GM18526 (cell line): ENCODE data around the gene SSX4B.
"Not testable (repeated sequence)": the region's sequence is repeated elsewhere in the genome, so short reads cannot be mapped to it uniquely, and the experiment has no call there.

Experiments used
- POLR2A ChIP-seq: IDR thresholded peaks from 3 replicates; pipeline ENCODE4 v1.6.1; 2011; ENCODE audit not compliant: insufficient read length; ENCODE audit errors: extremely low read depth

SSX4B gene, protein sequence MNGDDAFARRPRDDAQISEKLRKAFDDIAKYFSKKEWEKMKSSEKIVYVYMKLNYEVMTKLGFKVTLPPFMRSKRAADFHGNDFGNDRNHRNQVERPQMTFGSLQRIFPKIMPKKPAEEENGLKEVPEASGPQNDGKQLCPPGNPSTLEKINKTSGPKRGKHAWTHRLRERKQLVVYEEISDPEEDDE

GRCh38 chrX:48411860-48412259, at the start of gene SSX4B:
Gene SSX4B (minus strand): TSS chrX:48411960. CDS start chrX:48411372, 588 bp downstream.
- TF ChIP-seq POLR2A, result not testable (repeated sequence)

- TF ChIP-seq POLR2A, result no peak
Measured at GRCh38 chrX:48460606-48461005, 48.8 kb upstream of the SSX4B start.

GRCh38 chrX:48460031-48460430, 48.3 kb upstream of the SSX4B start:
- no peak for TF ChIP-seq POLR2A

DNA sequence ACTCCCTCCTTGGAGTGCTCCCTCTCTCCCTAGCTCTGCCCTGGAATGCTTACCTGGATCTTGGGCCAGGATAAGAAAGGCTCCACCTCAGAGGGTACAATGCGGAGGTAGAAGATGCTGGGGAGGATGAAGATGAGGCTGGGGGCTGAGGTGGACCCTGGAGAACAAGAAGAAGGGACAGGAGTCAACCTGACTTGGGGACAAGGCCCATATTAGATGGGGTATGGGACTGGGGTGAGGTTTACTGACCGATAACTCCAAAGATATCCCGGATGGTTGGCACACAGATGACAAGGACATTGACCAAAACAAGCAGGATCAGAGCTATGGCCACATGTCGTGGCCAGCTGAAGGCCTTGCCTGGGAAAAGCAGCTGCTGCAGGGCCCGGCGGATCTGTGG, 47.7 kb upstream of the SSX4B start:
- TF ChIP-seq POLR2A, result no peak

DNA sequence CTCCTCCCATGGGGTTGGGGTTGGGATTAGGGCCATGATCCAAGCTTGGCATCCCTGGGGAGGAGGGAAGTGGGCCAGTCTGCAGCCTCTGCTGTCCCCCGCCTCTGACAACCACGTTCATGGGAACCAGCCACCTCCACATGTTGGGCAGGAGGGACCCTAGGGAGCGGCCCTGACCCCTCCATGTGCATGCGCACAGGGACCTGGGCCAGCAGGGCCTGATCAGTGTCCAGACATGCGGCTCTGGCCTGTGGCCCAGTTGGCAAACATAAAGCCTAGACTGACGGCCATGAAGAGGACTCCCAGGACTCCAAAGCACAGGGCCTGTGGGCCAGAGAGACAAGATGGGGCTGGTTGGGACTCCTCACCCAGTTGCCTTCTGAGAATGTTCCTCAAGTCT, 47.0 kb upstream of the SSX4B start:
- no peak for TF ChIP-seq POLR2A

GRCh38 chrX:48456628-48457331, 45.0 kb upstream of the SSX4B start:
- no peak for TF ChIP-seq POLR2A

DNA sequence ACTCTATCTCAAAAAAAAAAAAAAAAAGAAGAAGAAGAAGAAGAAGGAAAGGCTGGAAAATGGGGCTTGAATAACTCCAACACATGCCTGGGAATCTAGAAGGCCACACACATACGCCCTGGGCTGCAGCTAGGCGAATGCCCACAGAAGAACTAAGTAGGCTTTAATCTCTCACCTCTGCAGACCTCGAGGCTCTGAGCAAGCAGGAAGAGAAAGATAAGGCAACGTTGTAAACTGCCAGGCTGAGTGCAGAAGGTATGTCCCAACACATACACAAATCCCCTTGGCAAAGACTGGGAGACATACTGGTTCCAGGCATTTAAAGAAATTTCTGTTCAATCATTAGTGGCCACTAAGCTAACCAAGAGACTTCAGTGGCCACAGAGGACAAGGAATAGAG, 39.9 kb upstream of the SSX4B start:
- TF ChIP-seq POLR2A, result no peak

DNA sequence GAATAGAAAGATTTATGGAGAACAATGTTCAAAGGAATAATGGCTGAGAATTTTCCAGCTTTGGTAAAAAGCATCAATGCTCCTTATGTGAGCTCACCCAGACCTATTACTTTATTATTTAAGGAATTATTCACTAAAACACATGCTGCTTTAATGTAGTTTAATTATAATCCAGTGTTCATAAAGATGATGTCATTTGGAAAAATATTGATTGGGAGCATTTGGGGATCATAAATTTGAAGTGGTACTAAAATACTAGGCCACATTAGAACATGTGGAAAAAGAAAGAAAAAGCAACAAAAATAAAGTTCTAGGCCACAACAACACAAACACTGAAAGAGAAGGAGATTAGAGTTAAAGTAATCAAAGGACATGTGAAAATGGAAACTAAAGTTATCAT, 38.3 kb upstream of the SSX4B start:
- TF ChIP-seq POLR2A, result no peak

DNA sequence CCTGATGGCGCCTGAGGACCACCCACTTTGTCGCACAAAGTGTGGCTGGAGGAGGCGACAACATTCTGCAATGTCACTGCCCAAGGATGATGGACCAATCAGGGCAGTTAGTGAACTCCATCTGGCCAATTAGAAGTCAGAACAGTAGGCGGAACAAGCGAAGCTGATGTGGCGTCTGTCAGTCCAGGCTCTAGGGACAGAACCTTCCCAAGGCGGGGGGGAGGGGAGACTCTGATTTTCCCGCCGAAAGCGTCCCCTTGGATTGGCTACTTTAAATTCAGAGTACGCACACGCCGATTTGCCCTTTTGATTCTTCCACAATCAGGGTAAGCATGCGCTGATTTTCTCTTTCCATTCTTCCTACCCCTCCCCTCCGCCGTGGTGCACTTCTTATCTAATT, 28.5 kb downstream of the SSX4B start, which contains the start of gene SSX4:
Gene SSX4, plus strand, starts transcription at position 301 of the 400 bp plus-strand sequence. CDS start 515 bp downstream, outside the sequence.
- not testable (repeated sequence) for TF ChIP-seq POLR2A

GRCh38 chrX:48357681-48358080, 54.1 kb downstream of the SSX4B start:
- no peak for TF ChIP-seq POLR2A

GRCh38 chrX:48356315-48357094, 55.3 kb downstream of the SSX4B start, which contains the start of gene SSX3:
Gene SSX3 (minus strand): TSS chrX:48356703. CDS start chrX:48355249, 1,454 bp downstream.
- TF ChIP-seq POLR2A, result not testable (repeated sequence)
